Neural crest cell (in vitro differentiated cells): ENCODE measurements around the gene RET. TPM values are rescaled to one million over a fixed set of nuclear protein-coding genes. Genes with fewer than 3 reads are reported as not detected.

Source experiments
- DNase-seq: peaks from one replicate; pipeline ENCODE4 v3.0.0; 2021; ENCODE audit warnings: low read depth, mixed read lengths, low spot score
- H3K27ac Mint-ChIP-seq: one replicate; pipeline ENCODE4 v1.8.0; 2021; ENCODE audit warnings: mild to moderate bottlenecking, mixed read lengths; ENCODE audit not compliant: unreplicated experiment
- H3K27me3 Mint-ChIP-seq: 2 replicates; pipeline ENCODE4 v1.8.0; 2021; ENCODE audit warnings: low read depth, mild to moderate bottlenecking, mixed read lengths
- H3K36me3 Mint-ChIP-seq: 2 replicates; pipeline ENCODE4 v1.8.0; 2021; ENCODE audit warnings: low read depth, mild to moderate bottlenecking, mixed read lengths
- H3K4me1 Mint-ChIP-seq: 2 replicates; pipeline ENCODE4 v1.8.0; 2021; ENCODE audit warnings: mixed read lengths
- H3K4me3 Mint-ChIP-seq: one replicate; pipeline ENCODE4 v1.8.0; 2021; ENCODE audit warnings: mild to moderate bottlenecking, mixed read lengths
- H3K9me3 Mint-ChIP-seq: 2 replicates; pipeline ENCODE4 v1.8.0; 2021; ENCODE audit warnings: mixed read lengths
- CTCF ChIP-seq: fragments of 200-600 bp; sonication (generic); conservative IDR thresholded peaks from 2 replicates; pipeline ENCODE4 v1.5.0; 2021; ENCODE audit warnings: antibody characterized with exemption, mild to moderate bottlenecking
- total RNA-seq: library from RNA; stranded (reverse); gene quantifications from 2 replicates; pipeline ENCODE4 v1.2.1, GENCODE V29; 2021

Gene RET
- total RNA-seq, 1 donor from 2014 or later, result 1.6 TPM

GRCh38 chr10:43065234-43065633 lies 11.6 kb upstream of the RET start:
- no peak for DNase-seq
- Mint-ChIP-seq H3K27me3 (no peaks in the 10 kb centered on the region), H3K9me3 (no peaks in the 10 kb centered on the region), H3K36me3 (no peaks in the 10 kb centered on the region), H3K4me1 (peaks cover 6% of the 10 kb centered on the region), H3K4me3 (no peak overlapping the region), H3K27ac (no peak overlapping the region)
- TF ChIP-seq CTCF, result no peak

DNA sequence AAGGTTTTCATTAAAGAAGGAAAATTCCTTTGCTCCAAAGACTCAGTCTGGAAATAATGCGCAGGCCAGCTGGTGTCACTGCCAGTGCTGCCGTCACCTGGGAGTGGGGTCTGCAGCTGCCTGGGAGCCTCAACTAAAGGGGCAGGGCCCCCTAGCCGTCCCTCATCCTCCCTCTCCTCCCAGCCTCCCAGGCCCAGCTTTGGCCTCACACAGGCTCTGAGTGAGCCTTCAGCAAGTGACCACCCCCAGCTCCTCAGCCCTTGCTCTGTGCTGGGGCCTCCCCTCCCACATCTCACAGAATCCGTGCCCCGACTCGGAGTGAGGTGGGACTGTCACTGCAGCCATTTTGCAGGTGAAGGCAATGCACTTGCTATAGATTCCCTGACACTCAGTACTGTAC lies 11.1 kb upstream of the RET start:
- H3K27ac Mint-ChIP-seq, result no peak overlapping the region
- H3K36me3 Mint-ChIP-seq, result no peaks in the 10 kb centered on the region
- no peaks in the 10 kb centered on the region for H3K9me3 Mint-ChIP-seq
- no peak overlapping the region for H3K4me3 Mint-ChIP-seq
- DNase-seq, result no peak
- H3K4me1 Mint-ChIP-seq, result peaks cover 6% of the 10 kb centered on the region
- no peaks in the 10 kb centered on the region for H3K27me3 Mint-ChIP-seq
- no peak for TF ChIP-seq CTCF

DNA sequence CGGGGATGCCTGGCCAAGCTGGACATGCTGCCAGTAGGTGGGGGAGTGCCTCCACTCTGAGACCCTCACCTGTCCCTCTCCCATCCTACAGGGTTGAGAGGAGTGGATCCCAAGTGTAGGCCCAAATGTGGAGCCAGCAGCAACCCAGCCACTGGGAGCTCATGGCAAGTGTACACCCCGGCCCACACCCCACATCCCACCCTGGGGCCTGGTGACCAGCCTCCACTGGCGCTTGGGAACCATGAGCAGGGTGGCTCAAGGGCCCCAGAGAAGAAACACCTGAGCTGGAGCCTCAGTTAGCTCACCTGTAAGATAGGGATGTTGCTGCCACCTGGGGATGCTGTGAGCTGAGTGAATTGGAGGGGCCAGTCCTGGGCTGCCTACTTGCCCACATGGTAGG lies 10.4 kb upstream of the RET start:
- Mint-ChIP-seq H3K36me3 (no peaks in the 10 kb centered on the region), H3K27me3 (peaks cover under 1% of the 10 kb centered on the region), H3K9me3 (no peaks in the 10 kb centered on the region), H3K27ac (no peak overlapping the region), H3K4me1 (peaks cover 6% of the 10 kb centered on the region), H3K4me3 (no peak overlapping the region)
- no peak for TF ChIP-seq CTCF
- DNase-seq, result no peak

- Mint-ChIP-seq H3K9me3 (no peaks in the 10 kb centered on the region), H3K27me3 (peaks cover 4% of the 10 kb centered on the region), H3K4me1 (peaks cover 6% of the 10 kb centered on the region), H3K36me3 (no peaks in the 10 kb centered on the region), H3K27ac (no peak overlapping the region), H3K4me3 (no peak overlapping the region)
- TF ChIP-seq CTCF, result no peak
- no peak for DNase-seq
Measured at GRCh38 chr10:43067391-43068135, 9.3 kb upstream of the RET start.

DNA sequence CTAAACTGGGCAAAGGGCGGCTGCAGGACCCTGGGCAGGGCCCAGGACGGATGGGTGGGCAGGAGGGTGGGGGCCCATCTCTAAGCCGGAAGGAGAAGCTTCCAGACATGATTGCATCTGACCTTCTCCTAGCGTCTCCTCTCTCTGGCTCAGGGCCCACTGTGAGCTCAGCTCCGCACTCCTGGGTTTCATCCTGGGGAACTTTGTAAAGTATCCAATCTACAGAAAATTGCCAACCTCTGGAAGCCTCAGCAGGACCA lies 8.8 kb upstream of the RET start:
- no peak overlapping the region for H3K27ac Mint-ChIP-seq
- no peaks in the 10 kb centered on the region for H3K36me3 Mint-ChIP-seq
- no peak overlapping the region for H3K4me3 Mint-ChIP-seq
- TF ChIP-seq CTCF, result no peak
- peaks cover 6% of the 10 kb centered on the region for H3K4me1 Mint-ChIP-seq
- H3K9me3 Mint-ChIP-seq, result no peaks in the 10 kb centered on the region
- no peak for DNase-seq
- H3K27me3 Mint-ChIP-seq, result peaks cover 7% of the 10 kb centered on the region
